ENCODE data around the gene PHF5A. TPM values are rescaled to one million over a fixed set of nuclear protein-coding genes. Genes with fewer than 3 reads are reported as not detected.

Gene PHF5A
- total and polyA plus RNA-seq, 10 of the 15 experiments (the other 5 are each of a cell fraction or from before 2014, with no cell fraction given) = 40.5 to 115 (median 79.2) TPM

- TF ChIP-seq, protein P1, sequence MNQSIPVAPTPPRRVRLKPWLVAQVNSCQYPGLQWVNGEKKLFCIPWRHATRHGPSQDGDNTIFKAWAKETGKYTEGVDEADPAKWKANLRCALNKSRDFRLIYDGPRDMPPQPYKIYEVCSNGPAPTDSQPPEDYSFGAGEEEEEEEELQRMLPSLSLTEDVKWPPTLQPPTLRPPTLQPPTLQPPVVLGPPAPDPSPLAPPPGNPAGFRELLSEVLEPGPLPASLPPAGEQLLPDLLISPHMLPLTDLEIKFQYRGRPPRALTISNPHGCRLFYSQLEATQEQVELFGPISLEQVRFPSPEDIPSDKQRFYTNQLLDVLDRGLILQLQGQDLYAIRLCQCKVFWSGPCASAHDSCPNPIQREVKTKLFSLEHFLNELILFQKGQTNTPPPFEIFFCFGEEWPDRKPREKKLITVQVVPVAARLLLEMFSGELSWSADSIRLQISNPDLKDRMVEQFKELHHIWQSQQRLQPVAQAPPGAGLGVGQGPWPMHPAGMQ (IDR thresholded peaks at IDR 0.05; ENCODE audit: borderline replicate concordance) = no peak
- no peak for TF ChIP-seq BCL3 (IDR thresholded peaks at IDR 0.05; ENCODE audit: borderline replicate concordance, insufficient read depth, low read depth, low read length, poor library complexity, severe bottlenecking)
- TF ChIP-seq CREB1 (IDR thresholded peaks at IDR 0.05; ENCODE audit: low read depth) = no peak
- TF ChIP-seq NFXL1 (IDR thresholded peaks at IDR 0.05; ENCODE audit: borderline replicate concordance) = no peak
- TF ChIP-seq FOS (IDR thresholded peaks at IDR 0.05; ENCODE audit: borderline replicate concordance, extremely low read depth, insufficient read length) = no peak
- TF ChIP-seq HDAC2 (IDR thresholded peaks at IDR 0.05) = no peak
Observed at GRCh38 chr22:41471568-41471967, 3.1 kb upstream of the PHF5A start (continued).

- FAIRE-seq = no peak
- in situ Hi-C loops (cut with MboI) = no loop called here
- no peak overlapping the region for H3K4me3 ChIP-seq
- TF ChIP-seq MTA2 (IDR thresholded peaks at IDR 0.05; ENCODE audit: low read depth) (no peak), ZBED1 (IDR thresholded peaks at IDR 0.05; ENCODE audit: borderline replicate concordance) (no peak), POLR2AphosphoS5 (IDR thresholded peaks at IDR 0.05; ENCODE audit: low read length) (no peak), HDAC2 (IDR thresholded peaks at IDR 0.05) (no peak), WRNIP1 (IDR thresholded peaks at IDR 0.05; ENCODE audit: borderline replicate concordance, low read depth, low read length) (no peak), NFYA (IDR thresholded peaks at IDR 0.05; ENCODE audit: borderline replicate concordance, low read depth, low read length) (no peak), DPF2 (IDR thresholded peaks at IDR 0.05) (no peak), JUNB (IDR thresholded peaks at IDR 0.05) (no peak), ATF7 (IDR thresholded peaks at IDR 0.05; ENCODE audit: low read depth) (no peak), SPI1 (IDR thresholded peaks at IDR 0.05; ENCODE audit: borderline replicate concordance, insufficient read depth, low read depth, low read length) (no peak), RELB (IDR thresholded peaks at IDR 0.05; ENCODE audit: low read depth) (no peak), ZNF207 (IDR thresholded peaks at IDR 0.05; ENCODE audit: borderline replicate concordance) (no peak)
Observed at GRCh38 chr22:41470886-41471285, 2.4 kb upstream of the PHF5A start.

More at GRCh38 chr22:41470886-41471285, 2.4 kb upstream of the PHF5A start:
- ATAC-seq (no peak), DNase-seq (ENCODE audit: low read depth, low spot score) (no peak)
- SMC1A ChIA-PET (ENCODE audit: uncharacterized antibody, unreplicated experiment) = interaction anchor here (1.3 to 5.8 kb wide), 2 partner anchors 9 to 67 kb away, joined by 4 to 59 read pairs; no protein-coding TSS in a partner anchor
- CTCF ChIA-PET = interaction anchor here (2.9 kb wide), 1 partner anchor 29 kb away, joined by 15 read pairs; no protein-coding TSS in a partner anchor
- H4K20me1 ChIP-seq (ENCODE audit: control insufficient read depth, insufficient read depth) = 0 out of 2 replicates have a peak, but pooled peaks cover 3% of the 10 kb centered on the region
- peaks cover 81% of the 10 kb centered on the region for H3K79me2 ChIP-seq (ENCODE audit: control insufficient read depth, insufficient read depth, low read length)
- no peaks in the 10 kb centered on the region for H3K27me3 ChIP-seq (replicated peaks in 1 of 2; ENCODE audit: control insufficient read depth in 2 of 2, insufficient read depth in 2 of 2, low read length in 1 of 2)
- peaks cover 4 to 13% of the 10 kb centered on the region in 2 experiments for H3K36me3 ChIP-seq (ENCODE audit: control insufficient read depth in 2 of 2, insufficient read depth in 2 of 2, low read length in 1 of 2)
- H3K4me1 ChIP-seq (ENCODE audit: control insufficient read depth, insufficient read depth, low read length) = peaks cover 21% of the 10 kb centered on the region
- POLR2A ChIA-PET = interaction anchor here (1.2 to 3.5 kb wide), 3 partner anchors 10 to 25 kb away, joined by 3 to 17 read pairs (median 5); partner anchors contain the start of gene TOB2
- no peaks in the 10 kb centered on the region for H3K9me3 ChIP-seq (replicated peaks; ENCODE audit: control insufficient read depth, insufficient read depth, low read length)
- RAD21 ChIA-PET (ENCODE audit: unreplicated experiment) = interaction anchor here (1.2 to 1.5 kb wide), 2 partner anchors 11 to 23 kb away, joined by 3 to 4 read pairs; no protein-coding TSS in a partner anchor
- WGBS (ENCODE audit: insufficient coverage, insufficient replicate concordance, low lambda C conversion rate, missing lambda C conversion rate) = 81% methylated on average over 2 of the region's 2 CpGs
- no peak overlapping the region for H2AFZ ChIP-seq (ENCODE audit: control insufficient read depth, low read depth, low read length)
- H3K27ac ChIP-seq (ENCODE audit: control insufficient read depth, insufficient read depth) = no peak overlapping the region
- intact Hi-C loops (cut with micrococcal nuclease; ENCODE audit: unreplicated experiment) = no loop called here
- peak overlapping the region; percentile 83 for H3K4me2 ChIP-seq (ENCODE audit: control insufficient read depth, insufficient read depth)
- no peak overlapping the region for H3K9ac ChIP-seq (ENCODE audit: control insufficient read depth, insufficient read depth, low read length)
- BruUV-seq (replicated peaks) = no TSS peak
